SH-SY5Y (cell line): ENCODE data around the gene TMPRSS15.

Experiments
- GATA2 ChIP-seq: IDR thresholded peaks from 2 replicates; pipeline ENCODE4 v1.6.1; 2011; ENCODE audit warnings: mild to moderate bottlenecking, low read depth, low read length
- GATA3 ChIP-seq: IDR thresholded peaks from 2 replicates; pipeline ENCODE4 v1.6.1; 2011; ENCODE audit warnings: low read depth, mild to moderate bottlenecking, low read length, moderate library complexity

GRCh38 chr21:18269856-18270255, 133.7 kb downstream of the TMPRSS15 start:
- TF ChIP-seq GATA2 (no peak), GATA3 (no peak)
